Thoracic aorta (tissue), 2 donors: Measurements from ENCODE around the gene CCNO. TPM values are rescaled to one million over a fixed set of nuclear protein-coding genes. Genes with fewer than 3 reads are reported as not detected.

Experiments used
- ATAC-seq: fragments of 150-250 bp; one replicate; pipeline ENCODE4 v1.8.0; 2017; ENCODE audit warnings: low read depth; ENCODE audit not compliant: insufficient number of reproducible peaks, low FRiP score
- DNase-seq: peaks from one replicate; pipeline ENCODE4 v3.0.0-alpha.2; 2020; ENCODE audit warnings: low spot score
- H3K27ac ChIP-seq, 2 donors: fragments of 200-600 bp; sonication (generic); 1 replicate in 1 of 2; 2 replicates in 1 of 2; pipeline ENCODE4 v1.5.1; 2016; ENCODE audit warnings: mild to moderate bottlenecking in 2 of 2, moderate library complexity in 2 of 2
- H3K27me3 ChIP-seq: fragments of 200-600 bp; sonication (generic); replicated peaks from 2 replicates; pipeline ENCODE4 v1.6.0; 2016; ENCODE audit warnings: mild to moderate bottlenecking; ENCODE audit not compliant: insufficient read depth
- H3K36me3 ChIP-seq: fragments of 200-600 bp; sonication (generic); one replicate; pipeline ENCODE4 v1.5.1; 2016
- H3K4me1 ChIP-seq, 2 donors: fragments of 200-600 bp; sonication (generic); 1 replicate in 1 of 2; 2 replicates in 1 of 2; pipeline versions ENCODE4 v1.5.1 to v1.6.0; 2016; ENCODE audit warnings: low read depth in 2 of 2, mild to moderate bottlenecking in 1 of 2; ENCODE audit not compliant: control insufficient read depth in 1 of 2
- H3K4me3 ChIP-seq: fragments of 200-600 bp; sonication (generic); 2 replicates; pipeline ENCODE4 v1.5.1; 2016; ENCODE audit warnings: mild to moderate bottlenecking
- H3K9me3 ChIP-seq: fragments of 200-600 bp; sonication (generic); 2 replicates; pipeline ENCODE4 v1.5.1; 2016
- total RNA-seq, 2 donors: library from RNA; depleted of rRNA; stranded (reverse); fragments of >200 nt; gene quantifications; one replicate each; pipeline versions ENCODE4 v1.1.0 to v1.2.3, GENCODE V29; 2016
- TF ChIP-seq, protein P1 (sequence below): fragments of 200-600 bp; sonication (generic); IDR thresholded peaks from one replicate; pipeline ENCODE4 v1.5.1; 2019; ENCODE audit warnings: antibody characterized with exemption

The CCNO gene
- total RNA-seq, 2 donors from 2014 or later, result 0.35 to 0.95 TPM

- H3K27me3 ChIP-seq, result peaks cover 31% of the 10 kb centered on the region
- H3K4me1 ChIP-seq, result peaks cover 13 to 31% of the 10 kb centered on the region in 2 donors
- DNase-seq, result no peak
- H3K36me3 ChIP-seq, result no peaks in the 10 kb centered on the region
- TF ChIP-seq, protein P1, sequence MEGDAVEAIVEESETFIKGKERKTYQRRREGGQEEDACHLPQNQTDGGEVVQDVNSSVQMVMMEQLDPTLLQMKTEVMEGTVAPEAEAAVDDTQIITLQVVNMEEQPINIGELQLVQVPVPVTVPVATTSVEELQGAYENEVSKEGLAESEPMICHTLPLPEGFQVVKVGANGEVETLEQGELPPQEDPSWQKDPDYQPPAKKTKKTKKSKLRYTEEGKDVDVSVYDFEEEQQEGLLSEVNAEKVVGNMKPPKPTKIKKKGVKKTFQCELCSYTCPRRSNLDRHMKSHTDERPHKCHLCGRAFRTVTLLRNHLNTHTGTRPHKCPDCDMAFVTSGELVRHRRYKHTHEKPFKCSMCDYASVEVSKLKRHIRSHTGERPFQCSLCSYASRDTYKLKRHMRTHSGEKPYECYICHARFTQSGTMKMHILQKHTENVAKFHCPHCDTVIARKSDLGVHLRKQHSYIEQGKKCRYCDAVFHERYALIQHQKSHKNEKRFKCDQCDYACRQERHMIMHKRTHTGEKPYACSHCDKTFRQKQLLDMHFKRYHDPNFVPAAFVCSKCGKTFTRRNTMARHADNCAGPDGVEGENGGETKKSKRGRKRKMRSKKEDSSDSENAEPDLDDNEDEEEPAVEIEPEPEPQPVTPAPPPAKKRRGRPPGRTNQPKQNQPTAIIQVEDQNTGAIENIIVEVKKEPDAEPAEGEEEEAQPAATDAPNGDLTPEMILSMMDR, result no peak
- H3K4me3 ChIP-seq, result peak overlapping the region; percentile 25
- no peaks in the 10 kb centered on the region for H3K9me3 ChIP-seq
- no peak overlapping the region for H3K27ac ChIP-seq
- no peak for ATAC-seq
Observed at GRCh38 chr5:55222985-55223811, 10.2 kb downstream of the CCNO start.

- H3K4me3 ChIP-seq, result no peak overlapping the region
- H3K27ac ChIP-seq, result no peak overlapping the region
- peaks cover 10 to 25% of the 10 kb centered on the region in 2 donors for H3K4me1 ChIP-seq
- TF ChIP-seq, protein P1, result no peak
- ATAC-seq, result no peak
- no peaks in the 10 kb centered on the region for H3K9me3 ChIP-seq
- peaks cover 23% of the 10 kb centered on the region for H3K27me3 ChIP-seq
- DNase-seq, result no peak
- H3K36me3 ChIP-seq, result no peaks in the 10 kb centered on the region
Observed at GRCh38 chr5:55222092-55222984, 11.1 kb downstream of the CCNO start.

GRCh38 chr5:55220433-55221185 lies 12.8 kb downstream of the CCNO start:
- TF ChIP-seq, protein P1, result no peak
- DNase-seq, result no peak
- no peak for ATAC-seq
- Histone ChIP-seq H3K27ac (no peak overlapping the region), H3K9me3 (no peaks in the 10 kb centered on the region), H3K27me3 (peaks cover 23% of the 10 kb centered on the region), H3K4me3 (peak overlapping the region; percentile 62), H3K36me3 (no peaks in the 10 kb centered on the region), H3K4me1 (peaks cover 5 to 12% of the 10 kb centered on the region in 2 donors)

- H3K27ac ChIP-seq, result no peak overlapping the region
- peaks cover 5 to 12% of the 10 kb centered on the region in 2 donors for H3K4me1 ChIP-seq
- H3K9me3 ChIP-seq, result no peaks in the 10 kb centered on the region
- DNase-seq, result no peak
- no peak for ATAC-seq
- H3K36me3 ChIP-seq, result no peaks in the 10 kb centered on the region
- no peak overlapping the region for H3K4me3 ChIP-seq
- peaks cover 23% of the 10 kb centered on the region for H3K27me3 ChIP-seq
- TF ChIP-seq, protein P1, result no peak
Observed at GRCh38 chr5:55219770-55220169, 13.6 kb downstream of the CCNO start.
